CD4-positive, alpha-beta T cell treated with Interferon gamma for 1 hour (primary cell): ENCODE data around the gene SMIM22.

Experiments used
- DNase-seq: peaks from one replicate; pipeline ENCODE4 v3.0.0-alpha.2; 2020

The SMIM22 gene

DNA sequence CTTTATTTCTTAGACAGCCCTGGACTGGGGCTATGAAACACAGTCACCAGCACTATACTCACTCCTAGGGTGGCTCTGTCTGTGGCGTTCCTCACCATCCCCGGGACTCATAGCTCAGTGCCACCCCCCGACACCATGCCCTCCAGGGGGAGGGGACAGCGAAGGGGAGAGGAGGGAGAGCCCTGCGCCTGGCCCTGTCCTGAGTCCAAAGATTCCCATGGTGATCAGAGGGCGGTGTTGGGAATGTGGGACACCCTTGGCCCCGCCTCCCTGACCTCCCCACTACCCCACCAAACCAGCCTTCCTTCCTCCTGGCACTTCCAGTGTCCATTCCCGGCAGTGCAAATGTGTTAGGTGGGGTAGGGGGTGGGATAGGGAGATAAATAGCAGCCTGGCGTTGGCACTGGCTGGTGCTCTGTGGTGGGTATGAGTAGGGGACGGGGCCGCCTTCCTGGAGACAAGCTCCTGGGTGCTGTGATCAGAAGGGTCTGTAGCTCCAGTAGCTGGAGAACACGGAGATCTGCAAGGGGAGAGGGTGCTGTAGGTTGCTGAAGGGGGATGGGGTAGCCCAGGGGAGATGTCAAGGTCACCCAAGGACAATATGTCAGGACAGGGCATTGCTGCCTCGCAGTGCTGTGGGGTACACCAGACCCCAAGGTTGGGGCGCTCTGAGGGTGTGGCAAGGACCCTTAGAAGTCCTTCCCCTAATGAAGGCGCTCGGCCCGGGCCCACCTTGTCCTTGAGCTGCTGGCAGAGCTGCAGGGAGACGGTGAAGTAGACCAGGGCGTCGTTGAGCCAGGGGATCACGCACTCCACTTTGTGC, 2.0 kb downstream of the SMIM22 start:
- no peak for DNase-seq

DNA sequence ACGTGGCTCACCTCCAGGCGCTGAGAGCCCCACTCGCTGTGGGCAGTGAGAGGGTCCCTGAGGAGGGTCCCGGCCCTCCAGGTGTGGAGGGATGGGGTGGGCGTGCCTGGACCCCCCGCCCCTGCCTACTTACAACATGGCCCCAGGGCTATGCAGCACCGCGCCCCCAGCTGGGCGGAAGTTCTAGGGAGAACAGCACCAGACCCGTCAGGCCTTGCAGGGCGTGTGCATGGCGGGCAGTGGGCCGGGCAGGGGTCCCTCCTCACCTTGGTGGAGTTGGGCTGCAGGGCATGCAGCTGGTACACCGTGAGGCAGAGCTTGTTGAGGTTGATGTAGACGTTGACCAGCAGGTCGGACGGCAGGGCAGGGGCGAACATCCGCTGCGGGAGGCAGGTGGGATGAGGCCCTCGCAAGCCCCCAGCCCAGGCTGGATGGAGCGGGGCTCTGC, 2.7 kb downstream of the SMIM22 start:
- DNase-seq = no peak

DNA sequence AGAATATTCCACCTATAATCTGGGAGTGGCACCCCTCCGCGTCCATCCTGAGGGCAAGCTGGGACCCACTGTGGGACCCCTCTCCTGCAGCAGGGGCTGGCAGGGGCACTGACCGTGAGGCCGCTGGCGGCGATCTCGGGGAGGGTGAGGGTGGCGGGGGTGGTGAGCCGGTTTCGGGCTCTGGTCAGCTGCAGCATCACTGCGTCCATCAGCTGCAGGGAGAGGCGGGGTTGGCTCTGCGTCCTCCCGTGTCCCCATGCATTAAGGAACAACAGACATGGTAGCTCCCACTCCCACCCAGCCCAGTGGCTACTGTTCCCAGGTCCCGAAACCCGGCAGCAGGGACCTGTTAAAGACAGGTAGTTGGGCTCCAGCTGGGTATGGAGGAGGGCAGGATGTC, 3.3 kb downstream of the SMIM22 start:
- no peak for DNase-seq

DNA sequence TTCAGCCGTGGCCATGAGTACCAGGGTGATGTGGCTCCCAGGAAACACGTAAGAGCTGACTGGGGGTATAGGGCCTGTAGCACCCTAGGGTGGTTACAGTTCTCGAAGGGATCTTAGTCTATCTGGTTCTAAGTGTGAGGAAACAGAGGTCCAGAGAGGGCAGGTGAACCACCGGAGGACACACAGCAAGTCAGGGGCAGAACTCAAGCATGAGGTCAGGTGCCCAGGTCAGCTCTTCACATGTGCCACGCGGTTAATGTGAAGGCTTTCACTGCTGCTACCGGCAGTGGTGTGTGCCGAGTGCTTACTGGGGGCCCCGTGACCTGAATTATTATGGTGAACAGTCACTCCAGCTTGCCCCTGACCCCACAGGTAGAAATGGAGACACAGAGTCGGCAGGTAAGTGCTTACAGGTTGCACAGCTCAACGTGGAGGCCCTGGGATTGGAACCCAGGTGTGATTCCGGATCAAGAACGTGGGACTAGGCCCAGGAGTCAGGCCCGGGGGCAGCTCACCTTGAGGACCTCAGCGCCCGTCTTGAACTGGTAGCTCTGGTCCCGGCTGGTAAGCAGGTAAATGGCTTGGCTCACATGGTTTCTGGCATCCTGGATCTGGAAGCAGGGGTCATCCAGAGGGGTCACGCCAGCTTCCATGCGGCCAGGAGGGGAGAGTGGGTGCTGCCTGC, 4.1 kb downstream of the SMIM22 start:
- no peak for DNase-seq

DNA sequence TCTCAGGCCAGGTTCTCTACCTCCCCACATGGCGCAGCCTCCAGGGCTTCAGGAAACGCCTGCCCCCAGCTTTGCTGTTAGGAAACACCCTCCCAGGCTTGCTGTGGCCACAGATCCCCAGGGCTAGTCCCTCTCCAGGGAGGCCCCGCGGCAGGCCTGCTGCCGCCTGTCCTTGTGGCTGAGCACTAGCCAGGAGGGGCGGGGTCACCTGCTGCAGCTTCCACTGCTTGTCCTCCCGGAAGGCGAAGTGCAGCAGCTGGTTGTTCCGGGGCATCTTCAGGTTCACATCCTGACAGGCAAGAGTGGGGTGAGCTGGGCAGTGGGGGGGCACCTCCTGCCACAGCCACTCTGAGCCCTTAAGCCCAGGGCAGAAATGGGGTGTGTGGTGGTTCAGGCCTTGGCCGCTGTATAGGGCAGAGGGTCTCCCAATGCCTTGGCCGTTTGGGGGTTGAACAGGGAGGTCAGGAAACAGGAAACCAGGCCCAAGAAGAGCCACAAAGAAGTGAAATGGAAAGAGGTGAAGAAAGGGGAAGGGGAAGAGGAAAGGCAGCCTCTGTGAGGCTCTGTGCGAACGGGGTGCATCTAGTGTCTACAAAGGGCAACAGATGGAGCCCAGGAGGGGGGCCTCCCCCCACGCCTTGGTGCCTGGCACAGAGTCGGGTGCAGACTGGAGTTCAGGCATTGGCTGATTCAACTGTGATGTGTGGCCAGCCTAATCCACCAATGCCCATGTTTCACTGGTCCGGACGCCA, 5.3 kb downstream of the SMIM22 start:
- DNase-seq = no peak

DNA sequence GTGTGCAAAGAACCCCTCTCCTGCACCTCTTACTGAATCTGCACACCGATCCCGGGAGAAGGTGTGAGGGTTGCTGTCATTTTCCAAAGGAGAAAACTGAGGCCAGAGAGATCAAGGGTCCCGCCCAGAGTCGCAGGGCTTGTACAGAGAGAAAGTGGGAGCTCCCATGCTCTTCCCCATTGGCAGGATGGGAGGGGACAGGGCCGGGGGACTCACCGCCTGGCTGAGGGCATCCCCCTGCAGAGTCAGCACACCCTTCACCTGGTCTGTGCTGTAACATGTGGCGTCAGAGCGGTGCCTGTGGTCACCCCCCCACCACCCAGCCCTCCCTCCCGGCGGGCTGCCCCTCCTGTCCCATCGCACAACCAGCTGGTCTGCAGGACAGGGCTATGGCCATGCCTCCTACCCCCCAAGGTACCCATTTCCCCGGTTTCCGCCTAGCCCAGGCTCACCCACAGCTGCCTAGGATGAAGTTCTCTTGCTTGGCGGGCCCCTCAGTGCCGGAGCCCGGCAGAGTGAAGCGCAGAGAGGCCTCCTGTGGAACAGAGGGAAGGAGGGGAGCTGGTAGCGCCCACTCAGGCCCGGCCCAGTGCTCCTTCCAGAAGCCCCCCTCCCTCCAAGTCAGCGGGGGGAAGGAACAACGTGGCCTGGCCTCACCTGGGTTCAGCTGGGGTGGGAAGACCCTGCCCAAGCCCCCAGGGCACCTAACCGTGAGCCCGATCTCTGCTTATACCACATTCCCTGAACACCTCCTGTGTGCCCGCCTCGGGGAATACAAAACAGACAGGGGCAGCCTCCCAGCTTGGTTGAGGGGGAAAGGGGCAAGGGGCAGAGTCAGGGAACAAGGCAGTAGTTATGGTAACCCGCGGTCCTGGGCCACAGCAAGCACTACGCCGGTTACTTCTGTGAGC, 6.1 kb downstream of the SMIM22 start:
- DNase-seq = no peak

DNA sequence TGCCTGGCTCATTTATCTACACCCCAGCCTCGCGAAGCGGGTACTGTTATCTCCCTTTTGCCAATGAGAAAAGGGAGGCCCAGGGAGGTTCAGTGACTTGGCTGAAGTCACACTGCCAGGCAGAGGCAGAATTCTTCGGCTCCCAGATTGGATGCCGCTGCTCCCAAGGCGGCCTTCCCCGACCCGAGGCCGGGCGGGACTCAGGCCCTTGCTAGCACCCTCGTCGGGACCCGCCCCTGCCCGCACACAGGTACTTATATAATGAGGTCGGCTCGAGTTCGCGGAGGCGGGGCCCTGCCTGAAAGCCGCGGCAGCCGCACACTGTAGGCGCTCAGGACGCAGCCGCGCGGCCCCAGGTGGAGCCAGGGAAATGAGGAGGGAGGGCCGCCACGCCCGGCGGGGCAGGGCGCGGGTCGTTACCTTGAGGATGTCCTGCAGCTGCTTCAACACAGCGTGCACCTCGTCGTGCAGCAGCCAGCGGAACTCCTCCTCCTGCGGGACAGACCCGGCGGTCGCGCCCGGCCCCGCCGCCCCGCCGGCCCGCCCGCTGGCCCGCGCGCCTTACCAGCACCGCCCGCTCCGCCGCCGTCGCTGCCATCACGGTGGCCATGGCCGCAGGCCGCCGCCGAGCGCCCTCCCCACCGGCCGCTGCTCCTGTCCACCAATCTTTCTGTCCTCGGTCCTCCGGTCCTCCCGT, 6.9 kb downstream of the SMIM22 start, which contains the start of gene ROGDI:
Gene ROGDI, minus strand, starts transcription at position 672 of the 697 bp plus-strand sequence. Its CDS starts 62 bp downstream, at position 610.
- peak; percentile 89 for DNase-seq

DNA sequence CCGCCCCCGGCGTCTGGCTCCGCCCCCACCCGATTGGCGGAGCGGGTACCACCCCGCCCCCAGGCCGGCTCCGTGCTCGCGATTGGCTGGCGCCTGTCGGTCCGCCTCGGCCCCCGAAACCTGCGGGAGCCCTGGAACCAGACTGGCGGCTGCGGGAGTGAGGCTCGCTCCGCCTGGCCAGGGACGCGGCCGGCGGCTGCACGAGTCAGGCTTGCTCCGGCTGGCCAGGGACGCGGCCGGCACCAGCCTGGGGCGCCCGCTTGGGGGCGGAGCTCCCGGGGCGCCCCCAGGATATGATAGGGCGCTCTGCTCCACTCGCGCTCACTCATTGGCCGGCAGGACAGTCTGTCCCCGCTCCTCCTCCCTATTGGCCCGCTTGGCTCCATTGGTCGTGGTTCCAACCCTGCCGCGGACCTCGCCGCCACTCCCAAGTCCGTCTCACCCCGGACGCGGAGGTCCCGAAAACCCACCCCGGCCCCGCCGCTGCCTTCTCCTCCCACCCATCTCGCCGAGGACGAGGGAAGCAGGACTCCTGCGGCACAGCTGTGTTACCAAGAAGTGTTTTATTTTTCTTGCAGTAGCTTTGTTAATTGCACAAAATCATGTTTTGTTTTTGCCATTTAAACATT, 7.6 kb downstream of the SMIM22 start:
- peak; percentile 86 for DNase-seq

DNA sequence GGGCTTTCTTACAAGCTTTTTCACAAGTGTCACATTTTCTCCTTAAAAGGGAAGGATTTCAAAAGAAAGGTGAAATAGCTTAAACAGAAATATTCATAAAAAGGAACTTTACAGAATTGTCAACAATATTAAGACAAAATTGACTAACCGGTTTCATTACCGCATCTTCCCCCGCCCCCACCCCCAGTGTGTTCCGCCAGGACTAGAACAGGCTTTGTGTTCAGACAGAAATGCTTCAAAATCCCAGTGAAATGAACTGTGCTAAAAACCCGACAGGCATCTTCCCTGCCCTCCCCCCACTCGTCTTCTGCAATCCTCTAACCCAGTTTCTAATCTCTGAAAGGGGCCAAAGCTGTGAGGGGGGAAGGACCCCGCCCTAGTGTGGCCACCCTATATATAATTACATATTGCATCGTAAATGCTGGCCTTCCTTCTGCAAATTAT, 8.3 kb downstream of the SMIM22 start:
- DNase-seq = no peak

DNA sequence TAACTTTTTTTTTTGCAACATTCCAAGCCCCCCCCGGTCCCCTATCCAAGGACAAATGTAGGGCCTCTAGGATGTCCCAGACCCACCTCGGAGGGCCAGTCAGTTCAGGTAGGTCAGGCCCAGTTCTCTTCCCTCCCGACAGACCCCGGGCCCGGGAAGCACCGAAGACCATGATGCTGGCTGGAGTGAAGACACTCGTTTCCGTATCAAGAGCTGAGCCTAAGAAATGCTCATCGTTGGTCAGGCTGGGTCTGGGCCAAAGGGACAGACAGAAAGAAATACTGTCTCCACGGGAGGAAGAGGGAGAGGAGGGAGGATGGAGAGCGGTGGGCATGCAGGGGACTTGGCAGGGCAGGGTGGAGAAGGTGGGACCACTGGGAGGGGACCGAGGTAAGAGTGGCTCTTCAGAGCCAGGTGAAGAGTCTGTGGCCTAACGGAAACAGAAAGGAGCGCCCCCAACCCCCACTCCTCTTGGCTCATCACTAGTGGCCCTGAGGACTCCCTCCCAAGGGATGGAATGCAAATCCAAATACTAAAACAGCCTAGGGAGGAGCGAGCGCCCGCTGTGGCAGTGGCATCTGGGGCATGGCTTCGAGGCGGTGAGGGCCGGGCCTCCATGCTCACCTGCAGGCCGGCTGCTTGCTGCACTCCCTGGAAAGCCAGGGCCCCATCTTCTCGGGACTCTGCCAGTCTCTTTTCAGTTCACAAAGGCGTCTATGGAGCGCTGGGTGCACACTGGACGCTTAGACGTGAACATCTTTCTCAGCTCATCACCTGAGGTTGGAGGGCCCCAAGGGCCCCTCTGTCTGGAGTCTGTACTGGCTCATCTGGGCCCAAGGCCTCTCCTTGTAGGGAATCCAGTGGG, 9.0 kb downstream of the SMIM22 start:
- DNase-seq = no peak

DNA sequence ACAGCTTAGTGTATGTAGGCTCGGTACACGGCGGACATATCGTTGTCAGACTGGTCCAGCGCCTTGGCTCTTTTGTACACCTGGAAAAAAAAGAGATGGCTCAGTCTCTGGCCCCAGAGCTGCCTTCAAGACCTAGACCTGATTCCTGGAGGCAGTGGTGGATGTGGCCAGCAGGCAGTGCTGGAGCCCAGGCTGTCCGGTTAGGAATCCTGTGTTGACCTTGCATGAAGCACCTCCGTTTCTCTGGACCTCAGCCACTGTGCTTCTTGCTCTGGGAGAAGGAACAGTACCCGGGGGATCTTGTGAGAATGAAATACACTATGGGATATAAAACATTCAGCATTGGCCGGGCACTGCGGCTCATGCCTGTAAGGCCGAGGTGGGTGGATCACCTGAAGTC, 10.1 kb downstream of the SMIM22 start:
- DNase-seq = no peak

DNA sequence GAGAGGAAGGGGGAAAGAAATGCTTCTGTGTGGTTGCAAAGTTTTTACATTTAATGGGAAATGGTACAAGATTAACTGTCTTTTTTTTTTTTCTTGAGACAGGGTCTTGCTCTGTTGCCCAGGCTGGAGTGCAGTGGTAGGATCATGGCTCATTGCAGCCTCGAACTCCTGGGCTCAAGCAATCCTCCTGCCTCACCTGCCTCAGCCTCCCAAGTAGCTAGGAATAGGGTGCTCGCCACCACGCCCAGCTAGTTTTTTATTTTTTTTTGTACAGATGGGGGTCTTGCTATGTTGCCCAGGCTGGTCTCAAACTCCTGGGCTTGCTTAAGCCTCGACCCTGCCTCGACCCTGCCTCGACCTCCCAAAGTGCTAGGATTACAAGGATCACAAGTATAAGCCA, 11.1 kb downstream of the SMIM22 start:
- no peak for DNase-seq

DNA sequence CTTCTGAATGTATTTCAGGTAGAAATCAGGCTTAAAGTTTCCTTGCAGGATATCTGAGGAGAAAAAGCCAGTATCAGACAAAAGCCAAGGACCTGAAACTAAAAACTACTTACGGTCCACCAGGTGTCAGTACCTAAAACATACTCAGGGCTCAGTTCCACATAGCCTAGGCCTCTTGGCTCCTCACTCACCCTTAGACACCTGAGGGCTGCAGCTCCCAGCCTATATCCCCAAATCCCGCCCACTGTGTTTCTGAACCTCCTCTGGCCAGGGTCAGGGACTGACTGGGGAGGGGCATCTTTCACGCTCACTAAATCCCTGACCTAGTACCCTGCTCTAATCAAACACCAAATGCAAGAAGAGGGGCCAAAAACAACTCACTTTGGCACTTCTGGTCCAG, 16.1 kb downstream of the SMIM22 start:
- no peak for DNase-seq

DNA sequence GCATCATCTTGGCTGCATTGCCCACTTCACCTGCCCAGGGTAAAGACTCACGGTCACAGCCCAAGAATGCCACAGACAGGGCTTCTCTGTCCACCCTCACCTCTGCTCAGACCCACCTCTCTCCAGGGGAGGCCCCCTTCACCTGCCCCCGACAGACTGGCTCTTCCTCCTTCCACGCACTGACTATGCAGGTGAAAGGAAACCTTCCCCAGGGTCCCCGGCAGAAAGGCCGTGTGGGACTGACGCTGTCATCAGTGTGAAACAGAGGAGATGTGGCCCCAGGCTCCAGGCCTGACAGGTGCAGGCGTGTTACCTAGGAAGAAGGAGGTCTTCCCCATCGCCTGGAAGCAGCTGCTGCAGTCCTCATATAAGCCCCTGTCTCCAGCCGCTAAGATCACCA, 16.6 kb downstream of the SMIM22 start:
- no peak for DNase-seq

DNA sequence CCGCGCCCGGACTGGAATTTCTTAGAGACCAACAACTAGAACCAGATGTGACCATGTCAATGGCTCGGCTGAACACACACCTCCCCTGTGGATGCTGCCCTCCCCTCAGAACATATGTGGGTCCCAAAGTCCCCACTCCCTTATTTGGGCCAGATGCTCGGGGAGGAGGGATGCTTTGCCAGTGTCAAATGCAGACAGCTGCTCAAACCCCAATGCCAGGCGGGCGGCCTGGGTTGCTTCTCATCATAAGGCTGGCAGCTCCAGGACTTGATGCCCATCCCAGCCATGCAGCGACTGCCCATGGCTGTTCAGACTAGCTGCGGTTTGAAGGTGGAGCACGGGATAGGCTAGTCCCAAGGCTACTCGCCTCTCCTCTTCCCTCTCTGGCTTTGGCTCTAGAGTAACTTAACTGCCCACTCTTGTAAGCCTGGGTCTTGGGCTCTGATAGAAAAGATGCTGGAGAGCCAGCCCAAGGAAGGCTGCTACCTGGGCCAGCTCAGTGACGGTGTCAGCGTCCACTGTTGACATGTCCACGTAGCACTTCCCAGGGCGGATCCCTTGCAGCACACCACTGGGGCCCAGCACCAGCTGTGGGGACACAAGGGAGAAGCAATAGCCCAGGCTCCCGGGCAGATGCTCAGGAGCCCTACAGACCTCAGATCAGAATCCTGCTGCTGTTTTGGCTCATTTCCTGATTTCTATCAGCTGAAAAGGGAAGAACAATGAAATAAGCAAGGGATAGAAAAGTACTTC, 18.3 kb downstream of the SMIM22 start:
- DNase-seq = no peak

DNA sequence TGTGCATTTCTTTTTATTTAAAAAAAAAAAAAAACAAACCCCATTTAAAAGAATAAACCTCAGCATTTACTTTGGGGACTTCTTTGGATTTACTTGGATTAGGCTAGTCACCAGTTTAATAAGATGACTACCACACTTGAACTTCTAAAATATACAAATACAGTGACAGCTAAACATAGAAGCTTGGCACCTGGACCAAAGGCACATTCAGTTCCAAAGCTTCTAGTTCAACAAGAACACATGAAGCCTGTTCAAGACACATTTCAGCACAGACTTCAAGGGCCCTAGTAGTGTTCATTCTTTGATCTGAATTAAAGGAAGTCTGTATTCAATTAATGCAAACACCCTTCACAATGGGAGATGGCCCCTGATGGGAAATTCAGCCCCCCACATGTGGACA, 18.9 kb downstream of the SMIM22 start:
- DNase-seq = no peak

DNA sequence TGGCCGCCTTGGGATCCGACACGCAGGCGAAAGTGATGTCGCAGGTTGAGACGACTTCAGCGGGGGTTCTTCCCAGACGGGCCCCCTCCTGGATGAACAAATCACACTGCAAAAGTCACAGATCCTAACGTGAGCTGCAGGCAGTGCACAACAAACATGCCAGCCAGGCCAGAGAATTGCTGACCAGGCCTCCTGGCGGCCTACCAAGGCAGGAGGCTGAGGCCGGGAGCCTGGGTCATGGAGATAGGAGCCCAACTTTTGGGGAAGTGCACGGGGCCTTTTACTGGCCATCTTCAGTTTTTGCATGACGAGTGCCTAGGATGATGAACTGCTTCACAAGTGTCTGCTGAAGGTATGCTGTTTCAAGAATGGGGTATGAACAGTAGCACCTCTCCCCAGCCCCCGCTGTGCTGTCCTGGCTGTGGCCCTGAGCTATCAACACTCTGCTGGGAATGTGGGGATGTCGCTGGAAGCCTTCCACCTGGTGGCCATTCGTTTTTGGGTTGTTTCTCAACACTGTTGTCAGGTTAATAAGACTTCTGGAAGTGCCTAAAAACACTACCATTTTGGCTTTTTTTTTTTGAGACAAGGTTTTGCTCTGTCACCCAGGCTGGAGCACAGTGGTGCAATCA, 19.5 kb downstream of the SMIM22 start:
- DNase-seq = no peak

DNA sequence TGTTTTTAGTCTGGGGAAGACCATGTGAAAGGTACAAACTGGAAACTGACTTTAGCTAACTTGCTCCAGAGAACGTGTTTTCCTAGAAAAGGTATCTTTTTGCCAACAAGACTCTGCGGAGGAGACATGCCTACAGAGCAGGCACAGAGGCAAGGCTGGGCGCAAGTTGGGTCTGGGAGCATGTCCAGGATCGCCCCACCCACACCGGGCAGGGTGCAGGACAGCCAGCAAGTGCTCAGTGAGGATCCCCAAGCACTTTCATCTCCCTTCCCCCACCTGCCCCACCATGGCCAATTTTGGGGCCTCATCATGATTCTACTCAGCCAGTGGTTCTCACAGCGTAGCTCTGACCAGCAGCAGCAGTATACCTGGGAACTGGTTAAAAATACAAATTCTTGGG, 25.5 kb downstream of the SMIM22 start:
- no peak for DNase-seq

DNA sequence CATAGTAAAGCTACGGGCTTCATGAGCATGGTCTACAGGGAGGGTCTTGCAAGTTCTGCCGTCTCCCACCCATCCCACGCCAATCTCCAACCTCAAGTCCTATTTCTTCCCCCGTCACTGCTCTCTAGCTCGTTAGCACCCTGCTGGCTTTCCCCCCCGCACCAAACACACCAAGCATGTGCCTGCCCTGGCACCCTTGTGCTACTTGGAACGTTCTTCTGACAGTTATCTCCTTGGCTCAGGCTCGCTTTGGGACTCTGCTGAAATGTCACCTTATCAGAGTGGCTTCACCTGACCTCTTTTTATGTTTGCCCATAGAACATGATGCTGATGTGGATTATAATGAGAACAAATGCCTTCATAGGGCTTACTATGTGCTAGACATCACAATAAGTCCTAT, 30.0 kb downstream of the SMIM22 start:
- DNase-seq = no peak
